ENCODE data around the gene NCAPG2. TPM values are rescaled to one million over a fixed set of nuclear protein-coding genes. Genes with fewer than 3 reads are reported as not detected.

The NCAPG2 gene
- polyA plus RNA-seq, 1 donor from 2014 or later = 8.3 TPM

GRCh38 chr7:158657189-158657746 is 47.3 kb downstream of the NCAPG2 start:
- no peaks in the 10 kb centered on the region for H3K36me3 ChIP-seq (ENCODE audit: insufficient read depth, low read length)
- TF ChIP-seq CTCF (IDR thresholded peaks at IDR 0.05; ENCODE audit: poor library complexity, severe bottlenecking) = no peak
- H3K27me3 ChIP-seq (ENCODE audit: insufficient read depth, low read depth, low read length) = no peaks in the 10 kb centered on the region
- no peaks in the 10 kb centered on the region for H3K9me3 ChIP-seq (ENCODE audit: low read length)
- H3K9me2 ChIP-seq (ENCODE audit: insufficient read depth, low read length) = no peaks in the 10 kb centered on the region
- no peak overlapping the region for H3K4me3 ChIP-seq (ENCODE audit: low read length)
- H3K27ac ChIP-seq (ENCODE audit: low read length) = no peak overlapping the region
- H4K20me1 ChIP-seq (ENCODE audit: insufficient read depth) = no peaks in the 10 kb centered on the region
- H3K9ac ChIP-seq (ENCODE audit: low read length) = no peak overlapping the region
- no peak overlapping the region for H2AFZ ChIP-seq (ENCODE audit: low read depth, low read length)
- no peak overlapping the region for H3K4me2 ChIP-seq (ENCODE audit: low read length)
- no peaks in the 10 kb centered on the region for H3K79me2 ChIP-seq (replicated peaks; ENCODE audit: insufficient read depth, low read length)
- H3F3A ChIP-seq (ENCODE audit: insufficient read depth, low read length, poor library complexity, severe bottlenecking) = no peaks in the 10 kb centered on the region

GRCh38 chr7:158655931-158656441 is 48.6 kb downstream of the NCAPG2 start:
- H3K27ac ChIP-seq (ENCODE audit: low read length) = no peak overlapping the region
- no peaks in the 10 kb centered on the region for H3K27me3 ChIP-seq (ENCODE audit: insufficient read depth, low read depth, low read length)
- no peak overlapping the region for H2AFZ ChIP-seq (ENCODE audit: low read depth, low read length)
- H3K36me3 ChIP-seq (ENCODE audit: insufficient read depth, low read length) = no peaks in the 10 kb centered on the region
- no peaks in the 10 kb centered on the region for H3K9me2 ChIP-seq (ENCODE audit: insufficient read depth, low read length)
- H4K20me1 ChIP-seq (ENCODE audit: insufficient read depth) = no peaks in the 10 kb centered on the region
- no peak overlapping the region for H3K4me2 ChIP-seq (ENCODE audit: low read length)
- no peak overlapping the region for H3K4me3 ChIP-seq (ENCODE audit: low read length)
- no peak overlapping the region for H3K9ac ChIP-seq (ENCODE audit: low read length)
- H3F3A ChIP-seq (ENCODE audit: insufficient read depth, low read length, poor library complexity, severe bottlenecking) = no peaks in the 10 kb centered on the region
- H3K79me2 ChIP-seq (replicated peaks; ENCODE audit: insufficient read depth, low read length) = no peaks in the 10 kb centered on the region
- no peak for TF ChIP-seq EZH2 (IDR thresholded peaks at IDR 0.05; ENCODE audit: borderline replicate concordance, insufficient read depth, low read length, poor library complexity, severe bottlenecking)
- no peak for TF ChIP-seq POLR2AphosphoS5 (IDR thresholded peaks at IDR 0.05)
- no peak for TF ChIP-seq REST (IDR thresholded peaks at IDR 0.05; ENCODE audit: borderline replicate concordance)
- no peak for TF ChIP-seq TAF1 (IDR thresholded peaks at IDR 0.05; ENCODE audit: low read depth)
- no peak for TF ChIP-seq EP300 (conservative IDR thresholded peaks at IDR 0.05; ENCODE audit: poor library complexity, severe bottlenecking)
- no peak for TF ChIP-seq CTCF (IDR thresholded peaks at IDR 0.05; ENCODE audit: poor library complexity, severe bottlenecking)
- TF ChIP-seq RAD21 (conservative IDR thresholded peaks at IDR 0.05) = no peak
- TF ChIP-seq SMC3 (conservative IDR thresholded peaks at IDR 0.05; ENCODE audit: poor library complexity) = no peak
- no peak for TF ChIP-seq MXI1 (conservative IDR thresholded peaks at IDR 0.05; ENCODE audit: poor library complexity, severe bottlenecking)
- no peaks in the 10 kb centered on the region for H3K9me3 ChIP-seq (ENCODE audit: low read length)
